ENCODE data around the gene POFUT1. TPM values are rescaled to one million over a fixed set of nuclear protein-coding genes. Genes with fewer than 3 reads are reported as not detected.

Gene POFUT1
- total and polyA plus RNA-seq, 9 of the 15 experiments (the other 6 are each of a cell fraction or from before 2014, with no cell fraction given) = 3.5 to 44.7 (median 23.5) TPM

- Histone ChIP-seq H3K4me3 (no peak overlapping the region), H3K9ac (ENCODE audit: insufficient read depth in 1 of 2, low read depth in 2 of 2, low read length in 2 of 2) (no peak overlapping the region; a peak in 1 of 4 replicates), H2AFZ (ENCODE audit: low read depth, low read length) (no peak overlapping the region), H4K20me1 (replicated peaks; ENCODE audit: control insufficient read depth, insufficient read depth, low read length) (no peaks in the 10 kb centered on the region), H3K36me3 (ENCODE audit: control insufficient read depth, insufficient read depth, low read length) (peaks cover 57% of the 10 kb centered on the region), H3K27ac (ENCODE audit: extremely low read depth, low read depth, low read length) (no peak overlapping the region), H3K27me3 (ENCODE audit: control insufficient read depth in 2 of 2, insufficient read depth in 2 of 2, low read length in 2 of 2) (no peaks in the 10 kb centered on the region), H3K4me2 (ENCODE audit: insufficient read depth, low read length) (no peak overlapping the region), H3K9me1 (ENCODE audit: control insufficient read depth, insufficient read depth, low read length) (no peaks in the 10 kb centered on the region), H3K79me2 (ENCODE audit: control insufficient read depth, insufficient read depth, low read length) (no peaks in the 10 kb centered on the region), H3K4me1 (replicated peaks in 1 of 2; ENCODE audit: control insufficient read depth in 2 of 2, insufficient read depth in 2 of 2, low read length in 2 of 2) (peaks cover 2 to 8% of the 10 kb centered on the region in 2 experiments; a peak in 3 of 5 replicates), H3K9me3 (replicated peaks; ENCODE audit: control insufficient read depth, insufficient read depth, low read depth, low read length) (no peaks in the 10 kb centered on the region)
- intact Hi-C loops (cut with micrococcal nuclease) = no loop called here
- TF ChIP-seq NR3C1 (CRISPR knock-in tag; IDR thresholded peaks at IDR 0.05) (no peak), HMGN3 (IDR thresholded peaks at IDR 0.05; ENCODE audit: borderline replicate concordance, extremely low read depth, insufficient read length, low read depth, low read length) (peak; percentile 15), SRSF7 (optimal IDR thresholded peaks at IDR 0.05; ENCODE audit: low read depth, low read length) (no peak), POLR2G (IDR thresholded peaks at IDR 0.05; ENCODE audit: low read depth, low read length) (no peak), ZNF695 (CRISPR knock-in tag; IDR thresholded peaks at IDR 0.05) (no peak), PRPF4 (IDR thresholded peaks at IDR 0.05; ENCODE audit: insufficient read depth, low read depth, low read length, poor library complexity, severe bottlenecking) (no peak)
- no TSS peak for BruUV-seq (replicated peaks)
- in situ Hi-C loops (cut with MboI) = loop anchor here (25.0 kb wide), 1 partner anchor 497 kb away; the partner anchor contains the start of gene C20orf203
- no peak for ATAC-seq
- 90% methylated on average over 21 of the region's 21 CpGs for WGBS (ENCODE audit: insufficient coverage, low coverage, missing lambda C conversion rate)
- FAIRE-seq = no peak
- ChIA-PET POLR2A (interaction anchor here (0.5 to 0.6 kb wide), 2 partner anchors 85 to 555 kb away, joined by 3 read pairs; no protein-coding TSS in a partner anchor), CTCF (ENCODE audit: low intra/inter-chr PET ratio) (no interaction called here)
- no peak for DNase-seq (ENCODE audit: extremely low read depth in 1 of 4, low spot score in 3 of 4)
Measured at GRCh38 chr20:32164984-32165735, 42.5 kb upstream of the POFUT1 start.

Data from K562 (cell line).